ENCODE data around the gene RHBDL1.
A peak's percentile ranks its signal among the peaks of the same experiment; 100 is the strongest.

Gene RHBDL1

GRCh38 chr16:636206-637080, 39.0 kb upstream of the RHBDL1 start, which contains the start of gene METTL26:
TSS of gene METTL26 (minus strand) at chr16:636305. CDS start at chr16:636290, 15 bp downstream.
- peak; percentile 76 for DNase-seq (ENCODE audit: low read depth, low spot score)

GRCh38 chr16:637081-638018, 38.1 kb upstream of the RHBDL1 start:
- no peak for DNase-seq (ENCODE audit: low read depth, low spot score)

- no peak for DNase-seq (ENCODE audit: low read depth, low spot score)
These were observed 37.4 kb upstream of the RHBDL1 start for GRCh38 chr16:638034-638543.

- no peak for DNase-seq (ENCODE audit: low read depth, low spot score)
These were observed 36.6 kb upstream of the RHBDL1 start for GRCh38 chr16:638836-639235.

DNA sequence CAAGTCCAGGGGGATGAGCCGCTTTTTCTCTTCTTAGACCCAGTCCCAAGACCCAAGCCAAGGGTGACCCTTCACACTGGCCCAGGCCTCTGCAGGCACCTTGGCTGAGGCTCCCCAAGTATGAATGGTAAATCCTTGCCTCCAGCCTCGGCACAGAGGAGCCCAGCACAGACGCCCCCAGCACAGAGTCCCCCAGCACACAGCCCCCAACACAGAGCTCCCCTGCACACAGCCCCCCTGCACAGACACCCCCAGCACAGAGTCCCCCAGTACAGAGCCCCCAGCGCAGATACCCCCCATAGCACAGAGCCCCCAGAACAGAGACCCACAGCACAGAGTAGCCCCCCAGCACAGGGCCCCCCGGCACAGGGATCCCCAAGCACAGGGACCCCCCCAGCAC, 34.9 kb upstream of the RHBDL1 start:
- DNase-seq (ENCODE audit: low read depth, low spot score): no peak

- no peak for DNase-seq (ENCODE audit: low read depth, low spot score)
These were observed 33.9 kb upstream of the RHBDL1 start, which contains the start of gene MCRIP2 for GRCh38 chr16:641326-642188. TSS of gene MCRIP2 (plus strand) at chr16:641828. CDS start at chr16:641992, 164 bp downstream.

DNA sequence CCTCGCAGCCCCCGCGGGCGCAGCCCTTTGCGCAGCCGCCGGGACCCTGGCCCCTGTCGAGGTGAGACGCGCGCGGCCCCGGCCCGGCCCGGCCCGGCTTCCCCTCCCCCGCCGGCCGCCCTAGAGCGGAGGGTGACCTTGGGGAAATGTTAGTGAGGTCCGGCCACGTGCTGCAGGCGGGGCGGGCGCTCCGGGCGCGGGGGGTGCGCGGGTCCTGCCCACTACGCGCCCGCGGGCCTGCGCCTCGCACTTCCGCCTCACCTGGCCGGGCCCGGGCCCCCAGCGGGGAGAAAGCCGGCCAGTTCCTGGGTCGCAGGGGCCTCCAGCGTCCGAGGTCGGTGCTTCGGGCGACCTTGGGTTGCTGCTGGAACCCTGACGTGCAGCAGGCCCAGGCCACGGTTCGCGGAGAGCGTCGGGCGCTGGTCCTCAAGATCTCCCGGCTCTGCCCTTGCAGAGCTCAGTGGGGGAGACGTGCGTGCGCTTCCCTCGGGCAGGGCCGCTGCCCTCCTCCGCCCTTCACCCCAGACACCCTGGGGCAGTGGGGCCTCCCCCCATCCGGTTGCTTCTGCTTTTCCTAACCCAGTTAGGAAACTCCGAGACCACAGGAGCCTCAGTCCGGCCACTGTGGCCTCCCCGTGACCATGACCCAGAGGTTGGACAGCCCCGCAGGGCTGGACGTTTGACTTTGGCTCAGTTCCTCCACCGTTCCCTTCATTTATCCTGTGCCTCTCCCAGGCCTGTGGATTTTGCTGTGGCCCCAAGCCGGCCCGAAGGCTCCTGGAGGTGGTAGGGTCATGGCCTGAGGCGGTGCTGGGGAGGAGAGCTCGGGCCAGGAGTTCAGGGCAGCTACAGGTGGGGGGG, 33.1 kb upstream of the RHBDL1 start:
- DNase-seq (ENCODE audit: low read depth, low spot score): no peak

- no peak for DNase-seq (ENCODE audit: low read depth, low spot score)
These were observed 32.5 kb upstream of the RHBDL1 start for GRCh38 chr16:643050-643368.

GRCh38 chr16:644556-644955, 30.9 kb upstream of the RHBDL1 start:
- DNase-seq (ENCODE audit: low read depth, low spot score): no peak

DNA sequence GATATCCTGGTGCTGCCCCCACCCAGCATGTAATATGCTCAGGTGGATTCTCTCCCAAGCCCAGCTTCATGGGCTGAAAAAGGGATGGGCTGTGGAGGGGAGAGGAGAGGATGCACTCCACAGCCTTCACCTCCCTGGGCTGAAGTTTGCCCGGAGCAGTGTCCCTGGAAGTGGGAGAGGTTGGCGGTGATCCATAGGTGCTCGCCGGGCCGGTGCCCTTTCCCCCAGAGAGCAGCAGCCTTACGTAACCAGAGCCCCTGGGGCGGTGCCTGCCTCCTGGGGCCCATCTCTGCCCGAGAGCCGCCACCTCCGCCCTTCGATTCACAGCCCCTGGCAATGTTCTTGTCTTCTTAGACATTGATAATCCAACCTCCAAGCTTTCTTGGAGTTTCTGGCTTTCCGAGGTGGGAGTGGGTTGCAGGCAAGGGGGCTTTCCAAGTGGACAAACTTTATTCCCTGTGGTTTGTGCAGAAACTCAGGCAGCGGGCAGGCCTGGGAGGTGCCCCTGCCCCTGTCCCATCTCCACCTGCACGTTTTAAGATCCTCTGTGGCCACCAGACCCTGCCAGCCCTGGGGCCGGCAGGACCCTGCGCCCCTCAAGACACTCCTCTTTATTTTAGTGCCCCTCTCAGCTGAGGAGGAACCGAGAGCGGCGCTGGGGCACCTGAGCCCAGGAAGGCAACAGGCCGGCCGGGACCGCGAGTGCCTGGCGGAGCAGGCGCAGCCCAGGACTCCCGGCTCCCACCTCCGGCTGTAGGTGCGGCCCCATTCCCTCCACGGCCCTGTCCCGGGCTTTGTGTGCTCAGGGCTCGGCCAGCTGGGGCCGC, 29.4 kb upstream of the RHBDL1 start:
- DNase-seq (ENCODE audit: low read depth, low spot score): no peak

- no peak for DNase-seq (ENCODE audit: low read depth, low spot score)
These were observed 28.7 kb upstream of the RHBDL1 start for GRCh38 chr16:646679-647172.

DNA sequence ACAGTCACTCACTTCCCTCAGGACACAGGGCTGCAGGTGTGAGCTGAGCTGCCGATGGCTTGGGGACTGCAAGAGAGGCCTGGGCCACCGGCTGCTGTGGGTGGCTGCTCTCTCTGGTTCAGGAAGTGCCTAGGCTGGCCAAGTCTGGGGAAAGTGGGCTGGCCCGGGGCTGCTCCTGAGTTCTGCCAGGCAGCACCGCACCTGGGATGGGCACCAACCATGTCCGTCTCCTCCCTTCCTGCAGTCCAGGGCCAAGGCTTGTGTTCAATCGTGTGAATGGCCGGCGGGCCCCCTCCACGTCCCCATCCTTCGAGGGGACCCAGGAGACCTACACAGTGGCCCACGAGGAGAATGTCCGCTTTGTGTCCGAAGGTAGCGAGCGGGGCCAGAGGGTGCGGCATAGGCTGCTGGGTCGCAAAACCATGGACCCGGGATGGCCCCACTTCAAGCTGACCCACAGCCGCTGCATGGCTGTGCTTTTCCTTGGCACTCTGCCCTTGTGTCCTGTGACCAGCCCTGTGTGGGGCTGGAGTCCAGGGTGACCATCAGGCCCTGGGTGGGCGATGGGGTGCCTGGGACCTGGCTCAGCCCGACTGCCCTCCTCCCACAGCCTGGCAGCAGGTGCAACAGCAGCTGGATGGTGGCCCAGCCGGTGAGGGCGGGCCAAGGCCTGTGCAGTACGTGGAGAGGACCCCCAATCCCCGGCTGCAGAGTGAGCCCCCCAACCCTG, 28.1 kb upstream of the RHBDL1 start:
- DNase-seq (ENCODE audit: low read depth, low spot score): no peak

DNA sequence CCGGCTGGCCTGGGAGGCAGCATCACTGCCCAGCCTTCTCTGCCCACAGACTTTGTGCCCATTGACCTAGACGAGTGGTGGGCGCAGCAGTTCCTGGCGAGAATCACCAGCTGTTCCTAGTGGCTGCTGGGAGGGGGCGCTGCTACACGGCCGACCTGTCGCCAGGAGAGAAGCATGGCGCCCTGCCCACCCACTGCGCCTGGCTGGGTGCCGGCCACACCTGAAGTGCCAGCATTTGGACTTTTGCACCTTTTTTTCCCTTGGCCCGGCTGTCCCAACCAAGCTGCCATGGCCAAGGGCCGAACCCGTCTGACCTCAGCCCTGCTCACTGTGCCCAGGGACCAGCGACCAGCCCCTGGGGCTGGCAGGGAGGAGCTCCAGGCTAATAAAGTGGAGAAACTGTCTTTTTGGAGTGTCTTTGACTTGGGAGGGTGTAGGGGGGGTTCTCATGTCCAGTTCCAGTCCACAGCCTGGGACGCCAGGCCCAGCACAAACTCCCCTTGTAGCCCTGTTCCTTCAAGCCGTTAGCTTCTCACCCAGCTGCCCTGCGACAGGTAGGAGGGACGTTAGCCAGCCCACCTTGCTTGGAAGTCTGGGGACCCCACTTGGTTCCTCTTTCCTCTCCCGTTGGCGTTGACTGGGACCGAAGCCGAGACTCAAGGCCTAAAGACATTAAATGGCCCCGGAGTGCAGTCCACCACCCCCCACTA, 27.2 kb upstream of the RHBDL1 start:
- no peak for DNase-seq (ENCODE audit: low read depth, low spot score)

DNA sequence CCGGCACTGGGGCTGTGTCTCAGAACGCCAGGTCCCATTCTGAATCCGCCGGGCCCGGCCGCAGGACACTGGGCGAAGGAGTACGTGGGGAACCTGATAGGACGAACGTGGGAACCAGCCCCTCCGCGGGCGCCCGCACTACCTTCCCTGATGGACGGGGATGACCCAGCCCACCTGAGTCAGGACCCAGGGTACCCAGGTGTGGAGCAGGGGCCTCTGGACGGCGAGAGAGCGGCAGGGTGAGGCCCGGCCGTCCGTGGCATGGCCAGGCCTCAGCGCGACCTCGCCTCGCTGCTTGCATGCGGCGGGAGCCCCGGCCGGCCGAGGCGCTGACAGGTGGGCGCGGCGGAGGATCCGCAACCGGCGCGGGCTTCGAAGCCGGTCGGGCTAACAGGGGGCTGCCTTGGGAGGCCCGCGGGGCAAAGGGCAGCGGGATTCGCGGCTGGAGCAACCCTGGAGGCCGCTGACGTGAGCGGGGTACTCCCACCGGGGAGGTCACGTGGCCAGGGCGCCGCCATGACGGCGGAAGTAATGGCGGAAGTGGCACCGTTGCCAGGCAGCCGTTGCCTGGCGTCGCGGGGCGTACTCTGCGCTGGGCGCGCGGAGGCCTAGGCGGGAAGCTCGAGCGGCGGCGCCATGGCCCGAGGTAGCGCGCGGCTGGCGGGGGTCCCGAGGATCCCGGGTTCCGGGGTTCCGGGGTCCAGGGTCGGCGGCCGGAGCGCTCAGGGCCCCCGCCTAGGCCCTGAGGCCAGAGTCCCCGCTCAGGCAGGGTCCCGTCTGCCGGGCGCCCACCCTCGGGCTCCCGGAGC, 26.5 kb upstream of the RHBDL1 start, which contains the start of gene WDR90:
Gene WDR90 (plus strand): TSS at position 585 of the 809 bp plus-strand sequence. CDS start 52 bp downstream, at position 637.
- peak; percentile 59 for DNase-seq (ENCODE audit: low read depth, low spot score)

DNA sequence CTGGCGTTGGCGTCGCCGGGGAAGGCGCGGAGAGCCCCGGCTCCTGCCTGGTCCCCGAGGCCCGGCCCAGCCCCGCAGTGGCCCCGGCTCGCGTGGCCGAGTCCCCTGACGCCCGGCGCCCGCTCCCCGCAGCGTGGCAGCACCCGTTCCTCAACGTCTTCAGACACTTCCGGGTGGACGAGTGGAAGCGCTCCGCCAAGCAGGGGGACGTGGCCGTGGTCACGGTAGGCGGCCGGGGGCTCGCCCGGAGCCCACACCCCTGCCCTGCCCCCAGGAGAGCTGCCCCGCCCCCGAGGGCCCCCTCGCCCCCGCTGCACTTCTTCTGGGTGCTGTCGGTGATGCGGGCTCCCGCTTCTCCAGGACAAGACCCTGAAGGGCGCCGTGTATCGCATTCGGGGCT, 25.8 kb upstream of the RHBDL1 start:
- no peak for DNase-seq (ENCODE audit: low read depth, low spot score)

GRCh38 chr16:651844-652243, 23.6 kb upstream of the RHBDL1 start:
- no peak for DNase-seq (ENCODE audit: low read depth, low spot score)
